ENCODE results near the gene CISD1. TPM values are rescaled to one million over a fixed set of nuclear protein-coding genes. Genes with fewer than 3 reads are reported as not detected.

Gene CISD1
- total and polyA plus RNA-seq, 2 of the 4 experiments (the other 2 are of a cell fraction), result 28.2 to 34.6 TPM

DNA sequence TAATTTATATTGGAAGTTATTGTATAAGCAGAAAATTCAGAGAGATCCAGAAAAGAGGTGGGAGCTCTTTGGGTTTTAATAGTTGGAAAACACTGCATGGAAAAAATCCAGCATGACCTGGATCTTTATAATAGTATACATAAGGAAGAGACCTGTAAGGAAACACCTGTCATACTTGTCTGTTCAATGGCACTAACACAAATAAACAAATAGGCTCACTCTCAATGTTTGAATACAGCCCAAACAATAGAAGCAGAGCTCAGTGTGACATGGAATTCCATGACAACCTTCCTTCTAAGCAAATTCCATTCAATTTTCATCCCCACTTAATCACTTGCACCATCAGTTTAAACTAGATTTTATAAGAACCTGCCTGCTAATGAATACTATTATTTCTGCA, 31.7 kb downstream of the CISD1 start:
- Histone ChIP-seq H2BK5ac (ENCODE audit: low read depth, low read length, poor library complexity, severe bottlenecking) (no peak overlapping the region), H2BK15ac (ENCODE audit: low read depth, low read length) (no peak overlapping the region), H3K4me2 (ENCODE audit: low read depth, low read length) (no peak overlapping the region), H3K79me1 (ENCODE audit: low read depth in 1 of 2, low read length in 2 of 2) (no peaks in the 10 kb centered on the region), H2AK9ac (replicated peaks; ENCODE audit: low read depth, low read length, poor library complexity) (no peak overlapping the region), H3K27me3 (ENCODE audit: control insufficient read depth, insufficient read depth, low read length) (peaks cover 2% of the 10 kb centered on the region; the same call in 1 of the 2 replicates), H3K23ac (ENCODE audit: low read depth, low read length) (no peak overlapping the region), H3K18ac (ENCODE audit: low read depth, low read length) (no peak overlapping the region), H4K20me1 (ENCODE audit: insufficient read depth, low read length) (no peaks in the 10 kb centered on the region), H2BK20ac (ENCODE audit: low read depth, low read length) (no peak overlapping the region), H3K36me3 (ENCODE audit: control insufficient read depth, insufficient read depth, low read length) (no peaks in the 10 kb centered on the region), H3K9ac (ENCODE audit: low read depth, low read length) (no peak overlapping the region), H3K27ac (ENCODE audit: insufficient read depth, low read length) (no peak overlapping the region), H2BK120ac (ENCODE audit: low read depth, low read length) (no peak overlapping the region), H3K56ac (ENCODE audit: extremely low read depth, insufficient read depth, low read length) (no peak overlapping the region), H3K4ac (ENCODE audit: low read depth, low read length) (no peak overlapping the region), H3K4me1 (ENCODE audit: control insufficient read depth, insufficient read depth, low read length) (no peaks in the 10 kb centered on the region), H4K91ac (ENCODE audit: insufficient read depth, low read depth, low read length) (no peak overlapping the region), H3K9me1 (ENCODE audit: insufficient read depth, low read length) (no peaks in the 10 kb centered on the region), H3K4me3 (ENCODE audit: insufficient read depth, low read depth, low read length) (no peak overlapping the region), H4K8ac (ENCODE audit: low read depth in 2 of 2, low read length in 2 of 2) (no peak overlapping the region), H3K14ac (replicated peaks; ENCODE audit: low read depth, low read length) (no peak overlapping the region), H3K9me3 (ENCODE audit: control insufficient read depth, insufficient read depth, low read length) (no peaks in the 10 kb centered on the region), H2AK5ac (ENCODE audit: low read depth, low read length) (no peak overlapping the region), H4K5ac (ENCODE audit: low read depth, low read length) (no peak overlapping the region), H2AFZ (replicated peaks; ENCODE audit: low read length, poor library complexity) (no peak overlapping the region)
- ChIA-PET POLR2A (ENCODE audit: unreplicated experiment) (no interaction called here), CTCF (interaction anchor here (0.7 to 1.9 kb wide), 4 partner anchors 10 to 123 kb away, joined by 3 to 11 read pairs (median 5); no protein-coding TSS in a partner anchor)
- in situ Hi-C loops (cut with MboI; ENCODE audit: low sequenced_read_pairs) (no loop called here), intact Hi-C loops (cut with micrococcal nuclease) (no loop called here), dilution Hi-C loops (cut with HindIII; ENCODE audit: low sequenced_read_pairs, unreplicated experiment) (loop anchor here (25.0 kb wide), 1 partner anchor 113 kb away; no protein-coding TSS in a partner anchor)
- BruUV-seq (replicated peaks), result no TSS peak
- ATAC-seq (ENCODE audit: low read depth) (no peak), DNase-seq (no peak)
- no peak for TF ChIP-seq SMC3 (IDR thresholded peaks at IDR 0.05; ENCODE audit: low read depth, low read length)
- TF ChIP-seq BHLHE40 (IDR thresholded peaks at IDR 0.05; ENCODE audit: low read depth, low read length), result no peak
- no peak for TF ChIP-seq MXI1 (IDR thresholded peaks at IDR 0.05; ENCODE audit: borderline replicate concordance, low read depth, low read length)
